GM04504 (cell line): ENCODE results near the gene PILRA.
"Not testable (repeated sequence)": the region's sequence is repeated elsewhere in the genome, so short reads cannot be mapped to it uniquely, and the experiment has no call there.

Experiments used
- DNase-seq: peaks from one replicate; pipeline ENCODE4 v3.0.0-alpha.2; 2012; ENCODE audit warnings: low read depth

PILRA gene

DNA sequence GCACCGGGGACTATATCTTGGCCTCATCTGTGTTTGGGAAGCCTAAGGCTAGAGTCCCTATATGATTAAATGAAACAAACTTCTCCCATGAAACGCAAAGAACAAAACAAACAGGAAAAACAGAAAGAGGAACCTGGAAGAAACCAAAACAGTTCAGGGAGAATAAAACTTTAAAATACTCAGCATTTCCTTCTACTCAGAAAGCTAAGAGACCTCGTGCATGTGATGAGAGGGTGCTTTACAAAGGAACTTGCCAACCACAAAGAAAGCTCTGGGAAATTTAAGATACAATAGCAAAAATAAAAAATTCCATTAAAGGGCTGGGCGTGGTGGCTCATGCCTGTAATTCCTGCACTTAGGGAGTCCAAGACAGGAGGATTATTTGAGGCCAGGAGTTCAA, 6.9 kb downstream of the PILRA start:
- DNase-seq: no peak

DNA sequence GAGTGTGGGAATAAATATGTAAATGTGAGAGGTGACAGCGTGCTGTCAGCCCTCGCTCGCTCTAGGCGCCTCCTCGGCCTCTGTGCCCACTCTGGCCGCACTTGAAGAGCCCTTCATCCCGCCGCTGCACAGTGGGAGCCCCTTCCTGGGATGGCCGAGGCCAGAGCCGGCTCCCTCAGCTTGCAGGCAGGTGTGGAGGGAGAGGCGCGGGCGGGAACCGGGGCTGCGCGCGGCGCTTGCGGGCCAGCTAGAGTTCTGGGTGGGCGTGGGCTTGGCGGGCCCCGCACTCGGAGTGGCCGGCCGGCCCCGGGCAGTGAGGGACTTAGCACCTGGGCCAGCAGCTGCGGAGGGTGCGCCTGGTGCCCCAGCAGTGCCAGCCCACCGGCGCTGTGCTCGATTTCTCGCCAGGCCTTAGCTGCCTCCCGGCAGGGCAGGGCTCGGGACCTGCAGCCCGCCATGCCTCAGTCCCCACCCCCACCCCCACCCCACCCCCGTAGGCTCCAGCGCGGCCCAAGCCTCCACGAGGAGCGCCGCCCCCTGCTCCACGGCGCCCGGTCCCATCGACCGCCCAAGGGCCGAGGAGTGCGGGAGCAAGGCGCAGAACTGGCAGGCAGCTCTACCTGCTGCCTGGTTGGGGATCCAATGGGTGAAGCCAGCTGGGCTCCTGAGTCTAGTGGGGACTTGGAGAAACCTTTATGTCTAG, 8.4 kb downstream of the PILRA start:
- DNase-seq: not testable (repeated sequence)

DNA sequence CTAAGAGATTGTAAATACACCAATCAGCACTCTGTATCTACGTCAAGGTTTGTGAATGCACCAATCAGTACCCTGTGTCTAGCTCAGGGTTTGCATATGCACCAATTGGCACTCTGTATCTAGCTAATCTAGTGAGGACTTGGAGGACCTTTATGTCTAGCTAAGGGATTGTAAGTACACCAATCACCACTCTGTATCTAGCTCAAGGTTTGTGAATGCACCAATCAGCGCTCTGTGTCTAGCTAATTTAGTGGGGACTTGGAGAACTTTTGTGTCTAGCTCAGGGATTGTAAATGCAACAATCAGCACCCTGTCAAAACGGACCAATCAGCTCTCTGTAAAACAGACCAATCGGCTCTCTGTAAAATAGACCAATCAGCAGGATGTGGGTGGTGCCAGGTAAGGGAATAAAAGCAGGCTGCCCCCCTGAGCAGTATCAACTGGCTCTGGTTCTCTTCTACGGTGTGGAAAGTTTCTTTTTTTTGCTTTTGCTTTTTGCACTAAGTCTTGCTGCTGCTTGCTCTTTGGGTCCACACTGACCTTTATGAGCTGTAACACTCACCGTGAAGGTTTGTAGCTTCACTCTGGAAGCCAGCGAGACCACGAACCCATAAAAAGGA, 9.1 kb downstream of the PILRA start:
- DNase-seq: not testable (repeated sequence)

DNA sequence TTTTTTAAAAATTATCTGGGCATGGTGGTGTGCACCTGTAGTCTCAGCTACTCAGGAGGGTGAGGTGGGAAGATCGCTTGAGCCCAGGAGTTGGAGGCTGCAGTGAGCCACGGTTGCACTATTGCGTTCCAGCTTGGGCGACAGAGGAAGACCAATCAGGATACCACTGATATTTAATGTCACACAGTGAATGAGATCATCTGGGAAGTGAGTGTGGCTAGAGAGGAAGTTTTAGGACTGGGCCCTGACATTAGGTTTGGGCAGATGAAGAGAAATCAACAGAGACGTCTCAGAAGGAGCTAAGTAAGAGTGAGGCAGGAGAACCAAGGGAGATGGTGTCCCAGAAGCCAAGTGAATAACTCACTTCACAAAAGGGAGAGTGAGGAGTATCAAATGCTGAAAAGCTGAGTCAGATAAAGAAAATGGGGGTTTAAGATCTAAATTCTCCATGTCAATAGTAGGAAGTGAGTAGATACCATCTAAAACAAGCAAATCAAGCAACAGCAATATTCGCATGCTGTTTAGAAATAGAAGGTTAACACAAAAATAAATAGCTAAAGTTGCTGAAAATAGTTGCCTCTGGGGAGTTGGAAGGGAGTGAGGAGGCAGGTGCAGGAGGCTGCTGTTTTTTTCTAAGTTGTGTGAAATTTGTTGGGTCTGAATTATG, 11.5 kb downstream of the PILRA start:
- no peak for DNase-seq

DNA sequence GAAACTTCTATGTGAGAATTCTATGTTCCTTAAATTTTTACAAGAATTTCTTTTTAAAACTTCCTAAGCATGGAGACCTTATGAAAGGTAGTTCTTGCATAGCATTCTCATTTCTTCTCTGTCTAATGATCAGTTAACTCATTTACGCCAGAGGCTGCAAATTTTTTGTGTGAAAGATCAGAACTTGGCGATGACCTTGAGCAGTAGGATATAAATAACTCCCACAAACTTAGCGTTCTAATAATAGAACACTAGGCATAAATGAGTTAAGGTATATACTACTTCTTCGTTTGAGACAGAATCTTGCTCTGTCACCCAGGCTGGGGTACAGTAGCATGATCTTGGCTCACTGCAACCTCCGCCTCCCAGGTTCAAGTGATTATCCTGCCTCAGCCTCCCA, 13.7 kb downstream of the PILRA start:
- DNase-seq: no peak

DNA sequence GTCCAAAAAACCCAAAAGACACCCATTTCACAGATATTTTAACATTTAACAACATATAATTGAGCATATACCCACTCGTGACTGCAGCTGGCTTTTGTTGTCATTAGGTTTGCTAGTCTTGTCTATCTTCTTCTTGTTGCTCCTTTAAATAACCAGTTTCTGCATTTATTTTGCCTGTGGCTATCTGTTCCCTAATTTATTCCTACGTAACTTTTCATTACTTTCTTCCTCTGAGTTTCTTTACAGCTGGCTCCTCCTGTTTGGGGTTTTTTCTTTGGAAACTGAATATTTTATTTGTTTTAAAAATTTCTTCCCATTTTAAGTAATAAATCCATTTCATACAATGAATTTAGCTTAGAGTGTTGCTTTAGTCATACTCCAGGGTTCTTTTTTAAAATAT, 14.4 kb downstream of the PILRA start:
- DNase-seq: no peak

DNA sequence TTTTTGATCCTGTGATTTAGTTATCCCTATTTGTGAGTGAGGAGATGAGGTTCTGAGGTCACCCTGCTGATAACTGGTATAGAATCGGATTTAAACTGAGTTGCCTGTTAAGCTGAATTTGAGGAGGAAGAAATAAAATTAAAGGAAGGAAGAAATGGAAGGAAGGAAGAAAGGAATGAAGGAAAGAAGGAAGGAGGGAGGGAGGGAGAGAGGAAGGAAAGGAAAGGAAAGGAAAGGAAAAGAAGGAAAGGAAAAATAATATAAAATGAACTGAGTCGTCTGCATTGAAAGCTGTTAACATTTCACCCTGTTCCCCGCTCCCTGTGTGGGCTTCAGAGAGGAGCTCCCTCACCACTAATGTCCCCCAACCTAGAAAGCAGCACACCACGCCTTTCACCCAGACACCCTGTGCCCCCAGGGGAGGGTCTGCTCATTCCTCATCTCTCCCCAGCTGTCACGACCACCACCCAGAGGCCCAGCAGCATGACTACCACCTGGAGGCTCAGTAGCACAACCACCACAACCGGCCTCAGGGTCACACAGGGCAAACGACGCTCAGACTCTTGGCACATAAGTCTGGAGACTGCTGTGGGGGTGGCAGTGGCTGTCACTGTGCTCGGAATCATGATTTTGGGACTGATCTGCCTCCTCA, 16.3 kb downstream of the PILRA start:
- no peak for DNase-seq

DNA sequence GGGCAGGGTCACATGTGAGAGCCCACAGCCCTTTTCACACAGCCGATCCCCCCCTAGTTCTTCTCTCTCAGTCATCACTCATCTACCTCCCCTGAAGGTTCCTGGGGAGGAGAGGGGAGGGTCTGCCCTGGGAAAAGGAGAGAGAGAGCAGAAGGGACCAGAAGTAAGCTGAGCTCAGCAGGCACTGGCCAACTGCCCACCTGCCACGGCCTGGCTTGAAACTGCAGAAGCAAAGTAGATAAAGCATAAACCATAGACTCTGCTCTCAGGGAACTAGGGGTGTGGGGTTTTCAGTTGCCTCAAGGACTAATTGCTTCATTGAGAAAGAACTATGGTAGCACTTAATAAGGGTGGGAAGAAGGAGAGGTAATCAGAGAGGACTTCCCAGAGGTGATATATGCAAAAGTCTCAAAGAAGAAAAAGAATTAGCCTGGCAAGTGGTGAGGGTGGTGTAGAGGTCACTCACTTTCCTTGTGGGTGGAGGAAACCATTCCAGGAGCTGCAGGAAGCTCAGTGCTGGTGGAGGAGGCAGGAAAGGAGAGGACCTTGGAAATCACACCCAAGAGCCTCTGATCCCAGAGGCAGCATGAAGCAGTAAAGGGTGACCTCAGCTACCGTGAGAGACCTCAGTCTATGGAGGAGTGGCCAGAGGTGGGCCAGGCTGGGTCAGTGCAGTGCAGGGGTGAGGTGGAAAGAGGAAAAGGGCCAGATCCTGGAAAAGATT, 17.2 kb downstream of the PILRA start:
- no peak for DNase-seq

DNA sequence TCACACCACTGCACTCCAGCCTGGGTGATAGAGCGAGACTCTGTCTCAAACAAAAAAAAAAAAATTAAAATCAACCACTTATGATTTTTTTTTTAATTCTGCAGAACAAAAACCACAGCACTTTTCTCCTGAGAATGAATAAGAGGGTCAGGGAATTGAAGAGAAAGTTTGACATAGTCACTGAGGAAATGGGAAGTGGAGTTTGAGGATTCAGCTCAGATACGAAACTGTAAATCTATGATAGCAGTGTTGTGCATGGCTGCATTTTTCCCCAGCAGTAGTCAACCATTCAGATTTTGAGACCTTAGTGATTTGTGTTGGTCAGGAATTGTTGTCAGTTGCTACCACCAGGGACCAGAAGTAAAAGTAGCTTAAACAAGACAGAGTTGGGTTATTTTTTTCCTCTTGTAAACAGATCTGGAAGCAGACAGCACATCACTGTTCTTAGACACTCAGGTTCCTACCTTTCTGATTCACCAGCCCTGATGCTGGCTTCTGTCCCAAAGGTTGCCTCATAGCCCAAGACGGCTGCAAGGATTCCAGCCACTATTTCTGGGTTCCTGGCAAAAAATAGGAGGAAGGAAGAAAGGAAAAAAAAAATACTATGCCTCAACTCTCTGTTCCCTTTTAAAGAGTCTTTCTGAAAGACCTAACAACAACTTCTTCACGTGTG, 20.1 kb downstream of the PILRA start:
- DNase-seq: no peak

DNA sequence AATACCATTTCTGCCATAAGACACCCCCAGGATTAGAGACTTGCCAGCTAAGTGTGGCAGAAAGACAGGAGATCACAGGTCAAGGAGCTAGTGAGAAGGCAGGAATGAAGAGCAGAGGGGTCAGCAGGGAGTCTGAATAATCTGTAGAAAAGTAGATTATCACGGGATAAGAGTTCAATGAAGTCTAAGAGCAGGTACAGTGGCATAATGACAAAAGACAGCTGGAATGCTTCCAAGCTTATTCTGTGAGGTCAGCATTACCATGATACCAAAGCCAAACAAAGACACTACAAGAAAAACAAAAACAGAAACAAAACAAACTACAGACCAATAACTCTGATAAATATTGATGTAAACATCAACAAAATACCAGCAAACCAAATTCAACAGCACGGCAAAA, 20.8 kb downstream of the PILRA start:
- DNase-seq: no peak

DNA sequence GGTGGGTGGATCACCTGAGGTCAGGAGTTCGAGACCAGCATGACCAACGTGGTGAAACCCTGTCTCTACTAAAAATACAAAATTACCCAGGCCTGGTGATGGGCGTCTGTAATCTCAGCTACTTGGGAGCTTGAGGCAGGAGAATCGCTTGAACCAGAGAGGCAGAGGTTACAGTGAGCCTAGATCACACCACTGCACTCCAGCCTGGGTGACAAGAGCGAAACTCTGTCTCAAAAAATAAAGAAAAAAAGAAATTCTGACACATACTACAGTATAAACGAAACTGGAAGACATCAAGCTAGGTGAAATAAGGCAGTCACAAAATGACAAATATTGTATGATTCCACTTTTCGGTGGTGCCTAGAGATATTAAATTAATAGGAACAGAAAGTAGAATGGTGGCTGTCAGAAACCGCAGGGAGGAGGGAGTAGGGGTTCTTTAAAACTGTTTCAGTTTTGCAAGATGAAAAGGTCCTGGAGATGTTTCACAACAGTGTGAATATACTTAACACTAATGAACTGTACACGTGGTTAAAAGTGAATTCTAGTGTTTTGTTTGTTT, 23.2 kb downstream of the PILRA start:
- no peak for DNase-seq

DNA sequence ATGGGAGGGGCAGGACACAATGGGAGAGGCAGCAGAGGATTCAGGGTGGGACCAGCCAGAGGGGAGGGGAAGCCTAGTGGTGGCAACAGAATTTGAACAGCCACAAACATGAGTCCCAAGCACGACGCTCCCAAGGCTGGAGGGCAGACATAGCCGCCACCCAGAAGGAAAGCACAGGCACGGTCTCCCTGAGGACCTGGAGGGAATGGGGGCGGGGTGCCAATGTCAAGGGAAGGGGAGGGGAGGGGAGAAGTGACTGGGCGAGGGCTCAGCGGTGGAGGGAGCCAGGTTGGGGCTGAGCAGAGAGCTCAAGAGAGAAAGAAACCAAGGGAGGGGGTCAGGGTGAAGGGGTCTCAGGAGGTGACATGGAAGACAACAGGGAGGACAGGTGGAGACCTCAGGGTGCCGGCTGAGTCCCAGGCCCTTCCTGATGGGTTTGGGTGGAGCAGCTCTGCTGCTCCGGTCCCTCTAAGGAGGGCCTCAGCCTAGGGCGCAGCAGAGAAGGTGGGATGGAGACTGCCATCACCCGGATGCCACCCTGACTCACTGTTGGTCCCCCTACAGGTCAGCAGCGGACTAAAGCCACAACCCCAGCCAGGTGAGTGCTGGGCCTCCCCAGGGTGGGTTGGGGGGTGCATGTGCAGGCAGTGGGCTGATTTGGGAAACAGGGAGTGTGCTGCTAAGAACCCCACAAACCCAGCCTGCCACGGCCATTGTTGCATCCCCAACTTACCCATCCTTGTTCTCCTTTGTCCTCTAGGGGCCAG, 24.2 kb downstream of the PILRA start:
- no peak for DNase-seq

DNA sequence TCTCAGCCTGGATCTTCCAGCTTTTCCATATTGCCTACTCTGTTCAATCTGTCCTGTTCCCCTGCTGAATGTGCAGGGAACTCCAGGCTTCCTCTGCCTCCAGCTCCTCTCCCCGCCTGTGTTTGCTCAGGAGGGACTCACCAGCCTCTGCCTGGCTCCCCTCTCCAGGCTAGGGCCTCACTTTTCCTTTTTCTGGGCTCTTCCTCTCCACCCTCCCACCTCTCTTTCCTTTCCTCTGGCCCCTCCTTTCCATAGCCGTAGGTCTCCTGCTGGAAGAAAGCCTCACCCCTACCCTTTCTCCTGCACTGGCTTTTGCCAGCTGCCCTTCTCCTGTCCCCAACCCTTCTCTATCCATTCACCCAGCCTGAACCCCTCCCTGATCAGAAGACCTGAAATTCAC, 25.0 kb downstream of the PILRA start:
- no peak for DNase-seq

DNA sequence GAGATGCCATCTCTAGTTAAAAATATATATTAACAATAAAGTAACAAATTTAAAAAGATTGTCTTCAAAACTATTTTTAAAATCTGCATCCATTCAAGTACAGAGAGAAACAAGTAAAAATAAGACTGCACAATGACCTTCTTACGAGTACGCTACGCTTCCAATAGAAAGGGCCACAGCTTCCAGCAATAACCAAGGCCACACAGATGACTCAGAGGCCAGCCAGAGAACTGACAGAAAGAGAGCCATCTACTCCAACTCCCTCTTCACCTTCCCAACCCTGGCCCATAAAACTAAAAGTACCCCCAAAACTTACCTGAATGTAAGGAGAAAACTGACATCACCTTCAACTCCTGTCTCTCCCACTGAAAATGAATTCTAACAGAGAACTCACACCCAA, 26.8 kb downstream of the PILRA start:
- DNase-seq: no peak

DNA sequence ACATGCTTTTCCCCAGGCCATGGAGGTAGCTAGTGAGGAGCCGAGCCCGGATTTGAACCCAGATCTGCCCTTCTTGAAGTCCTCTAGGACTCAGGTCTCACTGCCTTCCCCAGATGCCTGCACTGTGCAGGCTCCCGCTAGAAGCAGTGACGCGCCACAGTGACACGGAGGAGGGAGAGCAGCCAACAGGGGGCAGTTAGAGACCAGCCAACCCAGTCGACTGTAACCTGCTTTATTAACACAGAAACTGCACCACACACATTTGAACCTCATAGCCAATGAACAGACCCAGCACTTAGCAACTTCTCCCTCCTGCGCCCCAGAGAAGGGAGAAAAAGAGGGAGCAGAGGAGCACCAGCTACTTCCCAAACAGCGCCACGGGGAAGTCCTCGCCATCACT, 27.4 kb downstream of the PILRA start:
- no peak for DNase-seq

DNA sequence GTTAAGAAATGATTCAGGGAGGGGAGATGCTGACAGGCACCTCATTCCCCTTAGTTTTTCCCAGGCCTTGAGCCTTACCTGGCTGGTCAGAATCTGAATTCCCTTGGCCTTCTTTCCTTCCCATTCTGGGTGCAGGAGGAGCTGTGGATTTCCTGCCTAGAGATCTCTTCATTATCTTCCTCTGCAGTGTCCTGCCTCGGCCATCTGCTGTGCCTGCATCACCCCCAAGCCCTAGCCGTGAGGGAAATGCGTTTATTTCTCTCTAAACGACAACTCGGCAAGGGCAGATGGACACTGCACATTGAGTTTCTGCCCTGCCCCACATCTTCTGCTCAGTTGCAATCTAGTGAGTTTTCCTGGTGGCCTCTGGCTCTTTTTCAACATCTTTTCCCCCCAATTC, 28.5 kb downstream of the PILRA start:
- DNase-seq: no peak

DNA sequence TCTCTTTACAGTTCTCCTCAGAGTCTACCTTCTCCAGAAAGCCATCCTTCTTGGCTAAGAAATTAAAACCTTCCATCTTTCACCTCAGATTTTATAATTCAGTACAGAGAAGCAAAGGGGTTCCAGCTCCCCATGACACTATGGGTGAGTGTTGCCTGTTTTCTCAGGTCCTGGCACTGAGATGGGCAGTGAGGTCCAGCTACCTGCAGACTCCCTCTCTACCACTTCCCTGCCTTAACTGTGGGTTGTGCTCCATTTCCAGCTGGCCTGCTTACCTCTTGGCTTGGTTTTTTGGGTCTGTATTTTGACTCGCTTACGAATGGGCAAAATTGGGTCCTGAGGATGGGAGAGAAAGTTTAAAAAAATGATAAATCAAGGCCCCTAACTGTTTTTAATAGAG, 29.0 kb downstream of the PILRA start:
- DNase-seq: no peak

DNA sequence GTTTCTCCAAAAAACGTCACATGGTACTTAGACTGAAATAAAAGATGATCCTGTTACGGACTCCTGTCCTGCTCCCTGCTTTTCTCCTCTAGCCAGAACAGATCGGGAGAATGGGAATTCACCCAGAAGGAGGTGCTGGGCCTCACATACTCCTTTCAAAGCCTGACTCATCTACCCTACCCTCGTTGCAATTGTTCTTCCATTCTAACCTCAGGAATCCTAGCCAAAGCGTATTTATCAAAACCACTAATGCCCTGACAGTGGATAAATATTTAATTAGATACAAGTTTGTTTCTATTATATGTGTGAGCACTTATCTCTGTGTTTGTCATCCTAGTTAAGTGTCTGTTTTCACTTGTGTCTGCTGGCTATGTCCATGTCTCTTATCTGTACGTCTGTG, 33.5 kb downstream of the PILRA start:
- DNase-seq: no peak

DNA sequence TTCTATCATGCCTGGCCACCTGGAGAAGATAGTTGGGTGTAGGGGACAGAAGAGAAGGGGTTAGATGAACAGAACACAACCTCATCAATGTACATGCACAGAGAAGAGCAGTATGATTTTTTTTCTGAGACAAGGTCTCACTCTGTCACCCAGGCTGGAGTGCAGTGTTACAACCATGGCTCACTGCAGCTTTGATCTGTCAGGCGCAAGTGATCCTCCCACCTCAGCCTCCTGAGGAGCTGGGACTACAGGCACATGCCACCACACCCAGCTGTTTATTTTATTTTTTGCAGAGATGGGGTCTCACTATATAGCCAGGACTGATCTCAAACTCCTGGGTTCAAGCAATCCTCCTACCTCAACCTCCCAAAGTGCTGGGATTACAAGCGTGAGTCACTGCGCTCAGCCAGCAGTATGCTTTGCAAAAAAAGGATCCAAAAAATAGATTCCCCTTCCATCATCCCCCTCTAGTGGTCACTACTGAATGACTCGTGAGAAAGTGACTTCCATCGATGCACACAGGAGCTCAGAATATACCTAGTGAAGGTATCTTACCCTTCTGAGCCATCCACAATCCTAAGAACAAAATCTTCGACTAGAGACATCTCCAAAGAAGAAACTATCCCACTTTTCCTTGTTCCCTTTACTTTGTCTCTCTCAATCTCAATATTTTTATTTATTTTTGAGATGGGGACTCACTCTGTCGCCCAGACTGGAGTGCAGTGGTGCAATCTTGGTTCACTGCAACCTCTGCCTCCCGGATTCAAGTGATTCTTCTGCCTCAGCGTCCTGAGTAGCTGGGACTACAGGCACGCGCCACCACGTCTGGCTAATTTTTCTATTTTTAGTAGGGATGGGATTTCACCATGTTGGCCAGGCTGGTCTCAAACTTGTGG, 34.2 kb downstream of the PILRA start:
- DNase-seq: peak; percentile 48

DNA sequence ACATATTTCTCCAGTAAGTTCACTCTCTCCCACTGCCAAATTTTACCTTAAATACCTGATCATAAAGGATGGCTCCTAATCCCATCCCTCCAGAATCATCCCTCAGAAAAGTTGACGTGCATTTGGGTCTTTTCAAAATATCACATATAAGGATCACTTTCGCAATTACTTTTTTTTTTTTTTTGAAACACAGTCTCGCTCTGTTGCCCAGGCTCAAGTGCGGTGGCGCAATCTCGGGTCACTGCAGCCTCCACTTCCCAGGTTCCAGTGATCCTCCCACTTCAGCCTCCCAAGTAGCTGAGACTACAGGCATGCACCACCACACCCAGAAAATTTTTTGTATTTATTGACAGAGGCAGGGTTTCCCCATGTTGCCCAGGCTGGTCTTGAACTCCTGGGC, 37.8 kb downstream of the PILRA start:
- no peak for DNase-seq
